ENCODE data around the gene SPACA5B.
A peak's percentile ranks its signal among the peaks of the same experiment; 100 is the strongest.
"Not testable (repeated sequence)": the region's sequence is repeated elsewhere in the genome, so short reads cannot be mapped to it uniquely, and the experiment has no call there.

SPACA5B gene

GRCh38 chrX:48130326-48130725, at the start of gene SPACA5B:
Gene SPACA5B (plus strand): TSS chrX:48130626. CDS start chrX:48130688, 62 bp downstream.
- DNase-seq: not testable (repeated sequence)

DNA sequence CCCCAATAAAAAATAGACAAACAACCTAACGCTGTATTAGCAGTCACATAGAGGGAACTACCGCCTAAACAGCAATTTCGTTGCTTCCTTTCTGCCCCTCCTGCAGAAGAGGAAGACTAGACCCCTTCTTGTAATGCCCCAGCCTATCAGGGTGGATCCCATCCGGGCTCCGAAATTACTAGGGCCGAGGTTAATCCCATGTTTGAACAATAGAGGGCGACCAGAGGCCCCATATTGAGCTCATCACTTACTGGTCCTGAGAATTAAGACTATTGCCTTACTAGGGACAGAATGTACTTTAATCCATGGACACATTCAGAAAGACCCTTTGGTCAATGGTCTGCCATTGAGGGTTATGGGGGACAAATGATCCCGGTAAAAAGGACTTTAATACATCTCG, 47.2 kb upstream of the SPACA5B start:
- peak; percentile 85 for DNase-seq

- DNase-seq: no peak
These were observed 46.7 kb upstream of the SPACA5B start for GRCh38 chrX:48083706-48084105.

DNA sequence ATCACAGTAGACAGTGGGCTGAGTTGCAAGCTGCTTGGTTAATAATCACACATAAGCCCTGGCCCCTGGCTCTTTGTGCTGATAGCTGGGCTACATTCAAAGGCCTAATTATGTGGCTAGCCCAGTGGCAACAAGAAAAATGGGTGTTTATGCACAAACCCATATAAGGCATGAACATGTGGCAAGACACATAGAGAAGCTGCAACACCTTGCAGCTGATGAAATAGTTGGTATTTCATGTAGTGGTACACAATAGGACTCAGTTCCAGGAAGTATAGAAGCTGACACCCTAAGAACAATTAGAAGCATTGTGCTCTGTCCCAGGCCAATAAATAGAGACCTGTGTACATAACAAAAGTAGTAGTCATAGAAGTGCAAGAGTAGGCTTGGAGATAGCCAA, 44.3 kb upstream of the SPACA5B start:
- DNase-seq: no peak

GRCh38 chrX:48090123-48090522, 40.3 kb upstream of the SPACA5B start:
- DNase-seq: no peak

DNA sequence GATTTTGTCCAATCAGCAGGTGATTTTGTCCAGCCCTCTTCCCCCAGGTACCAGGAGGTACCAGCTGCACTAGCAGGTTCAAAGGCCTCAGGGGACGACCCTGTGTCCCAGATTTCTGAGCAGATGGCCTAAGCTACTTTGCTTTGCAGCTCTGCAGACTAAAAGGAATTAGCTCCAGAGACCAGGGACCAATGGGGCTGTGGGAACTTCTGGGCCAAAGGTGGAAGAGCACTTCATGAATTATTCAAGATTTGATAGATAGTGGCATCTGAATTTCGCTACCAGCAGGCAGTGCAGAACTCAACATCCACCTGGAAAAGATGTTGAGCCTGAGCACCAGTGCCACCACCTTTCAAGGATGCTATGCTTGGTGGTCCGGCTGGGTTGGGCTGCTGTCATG, 37.9 kb upstream of the SPACA5B start:
- DNase-seq: peak; percentile 95

- no peak for DNase-seq
These were observed 29.0 kb upstream of the SPACA5B start for GRCh38 chrX:48101443-48101842.

- no peak for DNase-seq
These were observed 27.5 kb upstream of the SPACA5B start for GRCh38 chrX:48102874-48103374.

GRCh38 chrX:48107717-48108116, 22.7 kb upstream of the SPACA5B start:
- no peak for DNase-seq

- not testable (repeated sequence) for DNase-seq
These were observed 5.1 kb upstream of the SPACA5B start for GRCh38 chrX:48125286-48125685.

GRCh38 chrX:48132308-48132844, 1.9 kb downstream of the SPACA5B start:
- DNase-seq: not testable (repeated sequence)

DNA sequence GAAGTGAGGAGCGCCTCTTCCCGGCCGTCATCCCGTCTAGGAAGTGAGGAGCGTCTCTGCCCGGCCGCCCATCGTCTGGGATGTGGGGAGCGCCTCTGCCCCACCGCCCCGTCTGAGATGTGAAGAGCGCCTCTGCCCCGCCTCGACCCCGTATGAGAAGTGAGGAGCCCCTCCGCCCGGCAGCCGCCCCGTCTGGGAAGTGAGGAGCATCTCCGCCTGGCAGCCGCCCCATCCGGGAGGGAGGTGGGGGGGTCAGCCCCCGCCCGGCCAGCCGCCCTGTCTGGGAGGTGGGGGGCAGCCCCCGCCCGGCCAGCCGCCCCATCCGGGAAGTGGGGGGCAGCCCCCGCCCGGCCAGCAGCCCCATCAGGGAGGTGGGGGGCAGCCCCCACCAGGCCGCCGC, 8.7 kb downstream of the SPACA5B start:
- DNase-seq: not testable (repeated sequence)

GRCh38 chrX:48141810-48142508, 11.5 kb downstream of the SPACA5B start:
- DNase-seq: not testable (repeated sequence)

- not testable (repeated sequence) for DNase-seq
These were observed 12.3 kb downstream of the SPACA5B start for GRCh38 chrX:48142697-48143096.

GRCh38 chrX:48153769-48154168, 23.3 kb downstream of the SPACA5B start:
- no peak for DNase-seq

GRCh38 chrX:48154796-48155195, 24.4 kb downstream of the SPACA5B start:
- no peak for DNase-seq

DNA sequence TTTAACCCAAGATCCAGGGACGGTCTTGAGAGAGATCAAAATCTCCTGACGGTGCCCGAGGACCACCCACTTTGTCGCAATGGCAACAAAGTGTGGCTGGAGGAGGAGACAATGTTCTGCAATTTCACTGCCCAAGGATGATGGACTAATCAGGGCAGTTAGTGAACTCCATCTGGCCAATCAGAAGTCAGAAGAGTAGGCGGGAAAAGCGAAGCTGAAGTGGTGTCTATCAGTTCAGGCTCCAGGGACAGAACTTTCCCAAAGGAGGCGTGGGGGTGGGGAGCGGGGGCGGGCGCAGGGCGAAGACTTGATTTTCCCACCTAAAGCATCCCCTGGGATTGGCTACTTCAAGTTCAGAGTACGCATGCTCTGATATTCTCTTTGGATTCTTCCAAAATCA, 25.6 kb downstream of the SPACA5B start:
- DNase-seq: no peak

- DNase-seq: no peak
These were observed 34.8 kb downstream of the SPACA5B start for GRCh38 chrX:48165241-48165640.

GRCh38 chrX:48166322-48166721, 35.9 kb downstream of the SPACA5B start:
- DNase-seq: not testable (repeated sequence)

DNA sequence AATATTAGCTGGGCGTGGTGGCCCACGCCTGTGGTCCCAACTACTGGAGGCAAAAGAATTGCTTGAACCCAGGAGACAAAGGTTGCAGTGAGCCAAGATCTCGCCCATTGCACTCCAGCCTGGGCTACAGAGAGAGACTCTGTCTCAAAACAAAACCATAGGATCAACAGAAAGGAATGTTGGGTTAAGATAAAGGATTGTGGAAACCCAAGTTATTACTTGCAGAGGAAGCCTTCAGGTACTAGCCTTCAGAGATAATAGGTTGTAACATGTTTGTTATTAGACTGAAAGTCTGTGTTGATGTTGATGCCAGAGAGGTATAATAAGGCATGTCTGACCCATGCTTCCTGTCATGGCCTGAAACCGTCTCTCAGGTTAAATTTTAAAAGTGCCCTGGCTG, 49.3 kb downstream of the SPACA5B start:
- DNase-seq: no peak

DNA sequence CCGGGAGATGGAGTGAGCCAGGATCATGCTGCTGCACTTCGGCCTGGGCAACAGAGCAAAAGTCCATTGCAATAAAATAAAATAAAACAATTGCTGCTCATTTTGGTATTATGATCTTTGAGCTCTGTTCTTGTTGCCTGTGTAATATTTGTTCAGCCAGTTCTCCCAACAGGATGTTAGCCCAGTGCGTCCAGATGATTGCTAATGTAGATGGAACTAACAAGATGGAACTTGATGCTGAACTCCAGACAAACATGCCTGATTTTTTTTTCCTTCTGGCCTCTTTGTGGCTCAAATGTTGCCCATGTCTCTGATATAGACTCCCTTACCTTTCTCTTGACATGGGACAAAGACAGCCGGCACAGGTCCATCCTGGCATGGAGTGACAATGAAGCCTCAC, 50.4 kb downstream of the SPACA5B start:
- no peak for DNase-seq

DNA sequence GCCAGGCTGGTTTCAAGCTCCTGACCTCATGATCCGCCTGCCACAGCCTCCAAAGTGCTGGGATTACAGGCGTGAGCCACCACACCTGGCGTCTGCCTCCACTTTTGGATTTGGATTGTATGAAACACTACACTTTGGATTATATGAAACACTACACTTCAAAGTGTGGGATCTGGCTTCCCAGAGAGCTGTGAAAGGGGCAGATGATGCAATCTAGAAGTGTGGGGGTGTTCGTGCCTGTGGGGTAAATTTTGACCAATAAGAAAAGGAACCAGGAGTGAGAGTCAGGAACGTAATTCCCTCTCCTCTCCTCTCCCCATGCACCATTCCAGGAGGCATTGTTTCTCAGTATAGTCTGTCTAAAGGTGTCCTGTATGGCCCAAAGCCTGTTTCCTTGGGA, 51.5 kb downstream of the SPACA5B start:
- DNase-seq: peak; percentile 46

All from NCI-H82 (cell line).